Tibial artery (tissue), 4 donors: Measurements from ENCODE around the gene CNPY1.

ENCODE experiments used
- DNase-seq, 2 donors: peaks; one replicate each; pipeline ENCODE4 v3.0.0-alpha.2; 2019
- H3K27ac ChIP-seq, 2 donors: fragments of 200-600 bp; sonication (generic) in 1 of 2; 1 replicate in 1 of 2; 2 replicates in 1 of 2; pipeline ENCODE4 v1.5.1; 2018 to 2019; ENCODE audit warnings: mild to moderate bottlenecking in 1 of 2
- H3K27me3 ChIP-seq, 2 donors: fragments of 200-600 bp; sonication (generic) in 1 of 2; one replicate each; pipeline versions ENCODE4 v1.5.1 to v1.6.0; 2016 to 2019
- H3K36me3 ChIP-seq, 3 donors: fragments of 200-600 bp; sonication (generic) in 2 of 3; one replicate each; pipeline ENCODE4 v1.5.1; 2016 to 2019; ENCODE audit warnings: mild to moderate bottlenecking in 2 of 3
- H3K4me1 ChIP-seq, 4 donors: fragments of 200-600 bp; sonication (generic) in 2 of 4; 1 replicate in 3 of 4; 2 replicates in 1 of 4; pipeline ENCODE4 v1.5.1; 2016 to 2019
- H3K4me3 ChIP-seq, 2 donors: fragments of 200-600 bp; sonication (generic) in 1 of 2; 1 replicate in 1 of 2; 2 replicates in 1 of 2; pipeline ENCODE4 v1.5.1; 2018 to 2019; ENCODE audit warnings: mild to moderate bottlenecking in 2 of 2
- H3K9me3 ChIP-seq, 3 donors: fragments of 200-600 bp; sonication (generic) in 1 of 3; one replicate each; pipeline ENCODE4 v1.5.1; 2016 to 2019
- intact Hi-C: fragments of 100-400 bp; cut with DNase I; formaldehyde crosslinking; loops from one replicate; pipeline ENCODE4 v1.15.0; 2023; ENCODE audit warnings: low total_unique reads
- TF ChIP-seq, protein P1 (sequence below), 2 experiments: fragments of 200-600 bp in 1 of 2; fragments of 450-650 bp in 1 of 2; IDR thresholded peaks; one replicate each; pipeline ENCODE4 v1.5.1; 2017 to 2019; ENCODE audit warnings: antibody characterized with exemption in 2 of 2, mild to moderate bottlenecking in 1 of 2, moderate library complexity in 1 of 2

CNPY1 gene

GRCh38 chr7:155509725-155510551 lies 36.4 kb downstream of the CNPY1 start:
- Histone ChIP-seq H3K9me3 (no peaks in the 10 kb centered on the region), H3K4me1 (peaks cover 0 to 8% (median 3%) of the 10 kb centered on the region in 4 donors), H3K27me3 (peaks cover 3 to 80% of the 10 kb centered on the region in 2 donors), H3K27ac (no peak overlapping the region), H3K36me3 (no peaks in the 10 kb centered on the region), H3K4me3 (no peak overlapping the region)
- TF ChIP-seq, protein P1, sequence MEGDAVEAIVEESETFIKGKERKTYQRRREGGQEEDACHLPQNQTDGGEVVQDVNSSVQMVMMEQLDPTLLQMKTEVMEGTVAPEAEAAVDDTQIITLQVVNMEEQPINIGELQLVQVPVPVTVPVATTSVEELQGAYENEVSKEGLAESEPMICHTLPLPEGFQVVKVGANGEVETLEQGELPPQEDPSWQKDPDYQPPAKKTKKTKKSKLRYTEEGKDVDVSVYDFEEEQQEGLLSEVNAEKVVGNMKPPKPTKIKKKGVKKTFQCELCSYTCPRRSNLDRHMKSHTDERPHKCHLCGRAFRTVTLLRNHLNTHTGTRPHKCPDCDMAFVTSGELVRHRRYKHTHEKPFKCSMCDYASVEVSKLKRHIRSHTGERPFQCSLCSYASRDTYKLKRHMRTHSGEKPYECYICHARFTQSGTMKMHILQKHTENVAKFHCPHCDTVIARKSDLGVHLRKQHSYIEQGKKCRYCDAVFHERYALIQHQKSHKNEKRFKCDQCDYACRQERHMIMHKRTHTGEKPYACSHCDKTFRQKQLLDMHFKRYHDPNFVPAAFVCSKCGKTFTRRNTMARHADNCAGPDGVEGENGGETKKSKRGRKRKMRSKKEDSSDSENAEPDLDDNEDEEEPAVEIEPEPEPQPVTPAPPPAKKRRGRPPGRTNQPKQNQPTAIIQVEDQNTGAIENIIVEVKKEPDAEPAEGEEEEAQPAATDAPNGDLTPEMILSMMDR (IDR thresholded peaks at IDR 0.05), result no peak
- intact Hi-C loops, result no loop called here
- no peak for DNase-seq

DNA sequence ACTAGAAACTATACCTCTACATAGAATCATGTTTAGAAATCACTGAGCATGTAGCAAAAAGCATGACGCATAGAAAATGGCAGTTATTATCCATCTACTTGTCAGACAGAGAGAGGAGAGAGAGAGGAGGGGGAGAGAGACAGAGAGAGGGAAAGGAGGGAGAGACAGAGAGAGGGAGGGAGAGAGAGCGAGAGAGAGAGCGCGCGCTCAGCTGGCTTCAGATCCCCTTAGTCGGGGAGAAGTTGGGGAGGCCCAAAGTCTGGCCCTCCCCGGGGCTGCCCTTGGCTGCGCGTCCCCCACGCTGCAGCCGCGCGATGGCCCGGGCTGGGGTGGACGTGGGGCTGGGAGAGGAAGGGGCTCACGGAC lies 37.0 kb downstream of the CNPY1 start:
- intact Hi-C loops, result no loop called here
- peaks cover 3 to 80% of the 10 kb centered on the region in 2 donors for H3K27me3 ChIP-seq
- TF ChIP-seq, protein P1 (IDR thresholded peaks at IDR 0.05), result no peak
- no peak overlapping the region for H3K27ac ChIP-seq
- H3K4me3 ChIP-seq, result no peak overlapping the region
- H3K4me1 ChIP-seq, result peaks cover 0 to 8% (median 3%) of the 10 kb centered on the region in 4 donors
- H3K9me3 ChIP-seq, result no peaks in the 10 kb centered on the region
- no peak for DNase-seq
- H3K36me3 ChIP-seq, result no peaks in the 10 kb centered on the region

DNA sequence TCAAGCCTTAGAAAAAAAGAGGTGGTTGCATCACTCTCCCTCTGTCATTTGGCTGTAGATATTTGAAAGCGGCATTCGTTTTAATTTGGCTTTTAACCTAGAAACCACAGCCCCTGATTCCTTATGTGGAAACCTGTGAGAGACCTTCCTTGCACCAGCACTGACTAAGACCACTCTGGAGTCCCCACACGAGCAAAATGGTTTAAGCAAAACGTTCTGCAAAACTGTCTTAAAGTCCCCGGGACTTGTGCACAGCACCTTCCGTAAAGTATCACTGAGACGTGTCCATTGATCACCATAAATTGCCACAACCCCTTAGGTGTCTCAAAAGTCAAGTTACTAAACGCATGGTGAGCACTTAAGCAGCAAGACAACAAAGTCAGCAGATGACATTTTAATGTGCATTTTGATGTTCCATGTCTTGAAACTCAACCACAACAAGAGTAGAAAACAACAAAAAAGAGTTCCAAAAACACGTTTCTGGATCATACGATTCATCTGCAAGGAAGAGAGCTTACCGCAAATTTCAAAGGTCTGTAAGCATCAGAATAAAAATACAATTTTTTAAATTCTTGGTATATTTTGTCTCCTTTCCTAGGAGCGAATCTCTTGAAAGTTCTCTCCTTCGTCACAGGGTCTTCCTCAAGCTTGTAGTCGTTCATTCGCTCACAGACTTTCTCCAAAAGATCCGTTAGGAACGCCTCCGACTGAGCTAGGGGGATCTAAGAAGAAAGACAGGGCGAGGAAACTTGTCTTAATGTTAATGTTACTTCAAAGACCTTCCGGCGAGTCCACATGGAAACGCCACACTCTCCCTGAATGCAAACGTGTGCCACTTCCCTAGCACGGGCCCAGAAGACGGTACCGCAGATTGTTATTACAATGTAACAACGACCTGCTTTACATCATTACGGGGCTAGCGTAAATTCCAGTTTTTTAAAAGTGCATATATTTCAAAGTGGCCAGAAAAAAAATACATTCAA lies 37.7 kb downstream of the CNPY1 start:
- no peak overlapping the region for H3K4me3 ChIP-seq
- no peak overlapping the region for H3K27ac ChIP-seq
- H3K27me3 ChIP-seq, result peaks cover 3 to 81% of the 10 kb centered on the region in 2 donors
- H3K9me3 ChIP-seq, result no peaks in the 10 kb centered on the region
- TF ChIP-seq, protein P1 (IDR thresholded peaks at IDR 0.05), result no peak
- no peak for DNase-seq
- intact Hi-C loops, result no loop called here
- no peaks in the 10 kb centered on the region for H3K36me3 ChIP-seq
- H3K4me1 ChIP-seq, result peaks cover 0 to 8% (median 3%) of the 10 kb centered on the region in 4 donors

DNA sequence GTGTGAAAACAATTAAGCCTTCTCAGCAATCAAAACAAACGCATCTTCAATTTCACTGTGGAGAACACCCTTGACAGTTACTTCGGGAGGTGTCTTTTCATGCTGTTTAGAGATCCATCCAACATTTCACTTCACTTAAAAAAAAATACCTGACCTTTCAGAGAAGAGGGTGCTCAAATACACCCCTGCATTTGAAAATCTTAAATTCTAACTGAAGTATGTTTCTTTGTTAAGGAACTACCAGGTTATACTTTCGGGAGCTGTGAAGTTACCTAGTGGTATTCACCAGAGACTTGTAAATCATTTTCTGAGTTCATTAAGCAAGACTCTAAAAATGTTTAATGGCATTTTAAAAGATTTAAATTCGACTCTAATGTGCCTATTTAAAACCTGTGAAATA lies 38.8 kb downstream of the CNPY1 start:
- peaks cover 3 to 88% of the 10 kb centered on the region in 2 donors for H3K27me3 ChIP-seq

GRCh38 chr7:155506854-155507337 lies 39.5 kb downstream of the CNPY1 start:
- intact Hi-C loops, result no loop called here
- TF ChIP-seq, protein P1 (IDR thresholded peaks at IDR 0.05), result no peak
- DNase-seq, result no peak
- Histone ChIP-seq H3K4me1 (peaks cover 0 to 8% (median 3%) of the 10 kb centered on the region in 4 donors), H3K4me3 (no peak overlapping the region), H3K27ac (no peak overlapping the region), H3K9me3 (no peaks in the 10 kb centered on the region), H3K36me3 (no peaks in the 10 kb centered on the region), H3K27me3 (peaks cover 3 to 88% of the 10 kb centered on the region in 2 donors)

More for the DNA sequence above, 38.8 kb downstream of the CNPY1 start:
- intact Hi-C loops, result no loop called here
- H3K4me3 ChIP-seq, result no peak overlapping the region
- no peak for DNase-seq
- no peaks in the 10 kb centered on the region for H3K9me3 ChIP-seq
- no peaks in the 10 kb centered on the region for H3K36me3 ChIP-seq
- TF ChIP-seq, protein P1 (IDR thresholded peaks at IDR 0.05), result no peak
- peaks cover 0 to 8% (median 3%) of the 10 kb centered on the region in 4 donors for H3K4me1 ChIP-seq
- no peak overlapping the region for H3K27ac ChIP-seq
